Tibial nerve (tissue), 4 donors: ENCODE measurements around the gene ADRA1B.

Experiments
- CTCF ChIP-seq, 5 experiments: fragments of 200-600 bp in 3 of 5; fragments of 450-650 bp in 2 of 5; sonication (generic) in 3 of 5; IDR thresholded peaks; one replicate each; pipeline ENCODE4 v1.5.1; 2016 to 2019; ENCODE audit warnings: antibody characterized with exemption in 5 of 5, mild to moderate bottlenecking in 3 of 5, moderate library complexity in 2 of 5
- EP300 ChIP-seq, 2 donors: sonication (generic); formaldehyde crosslinking; IDR thresholded peaks; one replicate each; pipeline ENCODE4 v1.6.1; 2017; ENCODE audit warnings: antibody characterized with exemption in 2 of 2, mild to moderate bottlenecking in 1 of 2
- POLR2A ChIP-seq, 2 donors: fragments of 450-650 bp; IDR thresholded peaks; one replicate each; pipeline ENCODE4 v1.6.1; 2017; ENCODE audit warnings: antibody characterized with exemption in 2 of 2, mild to moderate bottlenecking in 2 of 2, moderate library complexity in 2 of 2

GRCh38 chr5:159947708-159948358 lies 31.6 kb downstream of the ADRA1B start:
- TF ChIP-seq CTCF (IDR thresholded peaks at IDR 0.05) (no peak), POLR2A (IDR thresholded peaks at IDR 0.05) (no peak), EP300 (IDR thresholded peaks at IDR 0.05) (no peak)
